Large intestine (tissue), 3 donors: Measurements from ENCODE around the gene KANSL3. TPM values are rescaled to one million over a fixed set of nuclear protein-coding genes. Genes with fewer than 3 reads are reported as not detected.

Source experiments
- DNase-seq, 2 donors: peaks; one replicate each; pipeline versions ENCODE4 v3.0.0 to v3.0.0-alpha.2; 2013
- H3K27ac ChIP-seq: one replicate; pipeline ENCODE4 v1.5.1; 2013; ENCODE audit warnings: low read length
- H3K27me3 ChIP-seq: 2 replicates; pipeline ENCODE4 v1.6.1; 2013; ENCODE audit warnings: low read length; ENCODE audit not compliant: control insufficient read depth, insufficient read depth
- H3K36me3 ChIP-seq: 2 replicates; pipeline ENCODE4 v1.6.1; 2013; ENCODE audit warnings: low read length; ENCODE audit not compliant: control insufficient read depth, insufficient read depth
- H3K4me1 ChIP-seq: one replicate; pipeline ENCODE4 v1.6.1; 2013; ENCODE audit warnings: low read length; ENCODE audit not compliant: control insufficient read depth, insufficient read depth
- H3K4me3 ChIP-seq: one replicate; pipeline ENCODE4 v1.5.1; 2013; ENCODE audit warnings: low read length
- H3K9me3 ChIP-seq: one replicate; pipeline ENCODE4 v1.6.1; 2013; ENCODE audit warnings: mild to moderate bottlenecking, low read depth, low read length, moderate library complexity; ENCODE audit not compliant: control insufficient read depth
- WGBS: methylation state at CpG from one replicate; pipeline ENCODE4 v1.1.5; 2013; ENCODE audit warnings: low lambda C conversion rate; ENCODE audit not compliant: insufficient coverage; 5-methylcytosine and 5-hydroxymethylcytosine counted together
- polyA plus RNA-seq: library from polyadenylated mRNA; unstranded; fragments of 120-200 nt; gene quantifications from one replicate; pipeline ENCODE4 v1.2.1, GENCODE V29; 2013

KANSL3 gene
- polyA plus RNA-seq, 1 donor: 41.6 TPM

DNA sequence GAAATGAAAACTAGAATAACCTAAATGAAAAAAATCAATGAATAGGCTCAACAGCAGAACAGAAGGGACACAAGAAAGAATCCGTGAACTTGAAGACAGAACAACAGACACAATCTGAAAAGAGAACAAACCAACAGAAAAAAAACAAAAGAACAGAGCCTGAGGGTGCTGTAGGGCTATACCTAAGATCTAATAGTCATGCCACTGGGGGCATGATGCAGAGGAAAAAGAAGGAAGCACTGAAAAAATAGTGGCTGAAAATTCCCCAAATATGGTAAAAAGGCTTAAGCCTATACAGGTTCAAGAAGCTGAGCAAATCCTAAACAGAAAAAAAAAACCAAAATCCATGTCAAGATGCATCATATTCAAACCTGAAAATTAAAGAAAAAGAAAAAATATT lies 50.3 kb downstream of the KANSL3 start:
- H3K4me3 ChIP-seq: no peak overlapping the region
- DNase-seq: no peak
- H3K27ac ChIP-seq: no peak overlapping the region
- H3K27me3 ChIP-seq: no peaks in the 10 kb centered on the region
- no CpG with 5 or more reads among the region's 1 CpG for WGBS
- H3K4me1 ChIP-seq: no peaks in the 10 kb centered on the region
- no peaks in the 10 kb centered on the region for H3K9me3 ChIP-seq
- H3K36me3 ChIP-seq: peaks cover 13% of the 10 kb centered on the region

DNA sequence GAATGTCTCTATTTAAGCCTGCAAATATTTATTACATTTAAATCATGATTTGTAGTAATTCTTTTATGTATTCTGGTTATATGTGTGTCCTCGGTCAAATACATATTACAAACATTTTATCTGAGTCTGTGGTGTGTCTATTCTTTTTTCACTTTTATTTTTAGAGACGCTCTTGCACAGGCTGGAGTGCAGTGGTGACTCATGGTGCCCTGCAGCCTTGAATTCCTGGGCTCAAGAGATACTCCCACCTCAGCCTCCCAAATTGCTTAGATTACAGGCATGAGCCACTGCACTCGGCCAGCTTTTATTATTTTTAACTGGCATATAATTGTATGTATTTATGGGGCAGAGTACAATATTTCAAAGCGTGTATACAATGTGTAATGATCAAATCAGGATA lies 54.1 kb downstream of the KANSL3 start:
- Histone ChIP-seq H3K4me3 (no peak overlapping the region), H3K4me1 (no peaks in the 10 kb centered on the region), H3K9me3 (no peaks in the 10 kb centered on the region), H3K27ac (no peak overlapping the region), H3K27me3 (no peaks in the 10 kb centered on the region), H3K36me3 (peaks cover 2% of the 10 kb centered on the region)
- no peak for DNase-seq
- WGBS: 92% methylated on average over 2 of the region's 4 CpGs

DNA sequence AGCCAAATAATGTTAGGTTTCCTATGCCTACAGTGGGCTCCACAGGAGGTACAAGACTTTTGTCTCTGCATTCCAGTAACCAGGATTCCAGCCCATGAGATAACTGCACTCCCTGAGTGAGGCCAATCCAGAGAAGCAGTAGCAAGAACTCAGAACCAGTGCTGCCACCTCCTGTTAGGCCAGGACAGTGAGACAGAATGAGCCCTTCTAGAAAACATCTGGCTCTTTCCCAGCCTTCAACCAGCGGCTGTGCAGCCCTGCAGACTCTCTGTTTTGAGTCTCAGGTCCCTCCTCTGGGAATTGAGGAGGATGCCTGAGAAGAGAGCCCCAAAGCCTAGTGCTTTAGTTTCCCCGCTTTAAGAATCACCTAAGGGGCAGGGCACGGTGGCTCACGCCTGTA lies 57.3 kb downstream of the KANSL3 start:
- Histone ChIP-seq H3K36me3 (no peaks in the 10 kb centered on the region), H3K9me3 (no peaks in the 10 kb centered on the region), H3K27ac (no peak overlapping the region), H3K27me3 (no peaks in the 10 kb centered on the region), H3K4me1 (no peaks in the 10 kb centered on the region), H3K4me3 (no peak overlapping the region)
- no CpG with 5 or more reads among the region's 4 CpGs for WGBS
- peak; percentile 21 to 35 for DNase-seq

DNA sequence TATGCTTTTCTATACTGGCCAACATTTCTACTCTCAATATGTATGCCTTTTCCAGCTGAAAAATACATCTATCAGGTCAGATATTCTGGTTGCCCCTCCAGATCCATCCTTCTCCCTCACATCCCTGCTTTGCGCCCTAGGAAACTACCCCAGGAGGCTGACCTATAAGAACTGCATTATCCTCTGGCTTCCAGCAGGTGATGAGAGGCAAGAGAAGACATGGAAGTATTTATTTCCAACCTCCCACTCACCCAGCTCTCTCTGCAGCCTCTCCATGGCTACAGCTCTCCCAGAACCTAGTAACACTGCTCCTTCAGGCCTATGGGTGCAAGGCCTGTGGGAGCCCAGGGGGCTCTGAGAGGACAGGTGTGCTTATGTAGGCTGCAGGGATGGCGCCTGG lies 58.7 kb downstream of the KANSL3 start:
- WGBS: no CpG with 5 or more reads among the region's 2 CpGs

DNA sequence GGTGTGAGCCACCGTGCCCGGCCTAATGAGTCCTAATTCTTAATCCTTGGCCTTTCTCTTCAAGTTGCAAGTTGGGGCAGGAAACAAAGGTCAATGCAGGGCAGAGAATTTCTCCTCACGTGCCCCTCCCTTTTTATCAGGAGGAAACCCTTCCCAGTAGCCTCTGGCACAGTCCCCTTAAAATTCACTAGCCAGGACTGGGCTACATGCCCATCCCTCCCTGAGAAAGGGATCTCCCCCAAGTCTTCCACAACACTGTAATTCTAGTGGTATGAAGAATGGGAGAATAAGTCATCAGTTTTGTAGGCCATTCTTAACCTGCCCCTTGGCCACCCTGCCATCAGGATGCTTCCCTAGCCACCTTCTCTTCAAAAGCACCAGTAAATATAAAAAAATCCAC lies 59.4 kb downstream of the KANSL3 start:
- Histone ChIP-seq H3K4me3 (no peak overlapping the region), H3K27me3 (no peaks in the 10 kb centered on the region), H3K4me1 (peaks cover 3% of the 10 kb centered on the region), H3K36me3 (no peaks in the 10 kb centered on the region), H3K27ac (no peak overlapping the region), H3K9me3 (no peaks in the 10 kb centered on the region)
- DNase-seq: no peak
- no CpG with 5 or more reads among the region's 3 CpGs for WGBS

More for the DNA sequence above, 58.7 kb downstream of the KANSL3 start:
- Histone ChIP-seq H3K4me1 (peaks cover 3% of the 10 kb centered on the region), H3K36me3 (no peaks in the 10 kb centered on the region), H3K27ac (no peak overlapping the region), H3K4me3 (no peak overlapping the region), H3K27me3 (no peaks in the 10 kb centered on the region), H3K9me3 (no peaks in the 10 kb centered on the region)
- DNase-seq: no peak

DNA sequence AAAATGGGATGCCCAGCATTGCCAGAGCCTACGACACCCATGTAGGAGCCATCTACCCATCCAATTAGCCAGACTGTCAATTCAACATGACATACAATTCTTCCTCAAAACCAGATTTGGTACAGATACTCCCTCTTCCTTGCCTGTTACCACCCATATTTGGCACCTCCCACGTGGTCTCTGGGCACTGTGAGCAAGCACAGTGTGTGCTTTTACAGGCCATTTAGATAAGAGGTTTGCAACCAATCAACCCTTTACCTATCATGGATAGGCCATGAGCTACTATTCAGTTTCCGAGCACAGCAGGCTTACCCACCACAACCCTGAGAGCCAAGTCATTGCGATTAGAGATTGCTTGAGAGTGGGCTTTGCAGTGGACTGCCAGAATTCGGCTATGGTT lies 60.6 kb downstream of the KANSL3 start:
- no CpG with 5 or more reads among the region's 5 CpGs for WGBS
- peaks cover 3% of the 10 kb centered on the region for H3K4me1 ChIP-seq

DNA sequence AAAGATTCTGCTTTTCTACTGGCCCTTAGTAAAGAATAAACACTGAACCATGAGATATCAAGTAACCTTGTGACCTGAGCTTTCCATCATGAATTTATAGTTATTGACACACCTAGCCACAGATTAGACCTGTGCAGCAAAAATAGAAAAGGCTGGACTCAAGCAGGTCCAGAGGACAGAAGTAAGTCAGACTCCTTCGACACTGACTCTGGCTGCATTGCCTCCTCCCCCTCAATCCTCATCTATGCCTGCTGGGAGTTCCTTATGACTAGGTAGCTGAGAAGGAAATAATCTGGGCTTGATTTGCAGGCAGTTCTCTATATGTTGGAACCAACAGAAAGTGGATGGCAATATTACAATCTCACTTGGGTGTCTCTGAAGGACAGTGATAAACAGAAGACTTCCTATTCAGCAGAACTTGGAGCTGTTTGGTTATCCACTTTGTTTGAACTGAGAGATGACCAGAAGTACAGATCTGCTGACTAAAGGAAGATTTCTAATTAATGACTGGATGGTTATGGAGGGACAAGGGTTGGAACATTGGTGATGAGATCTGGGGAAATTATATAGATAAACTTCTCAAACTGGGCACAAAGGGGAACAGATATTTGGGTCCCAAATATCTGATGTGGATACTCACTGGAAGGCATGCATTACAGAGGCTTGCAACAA lies 62.2 kb downstream of the KANSL3 start:
- no CpG with 5 or more reads among the region's 1 CpG for WGBS
- peak; percentile 31 to 60 for DNase-seq
- Histone ChIP-seq H3K36me3 (no peaks in the 10 kb centered on the region), H3K27ac (peak overlapping the region; percentile 6), H3K27me3 (no peaks in the 10 kb centered on the region), H3K4me1 (peaks cover 3% of the 10 kb centered on the region), H3K4me3 (no peak overlapping the region), H3K9me3 (no peaks in the 10 kb centered on the region)

More for the DNA sequence above, 60.6 kb downstream of the KANSL3 start:
- Histone ChIP-seq H3K4me3 (no peak overlapping the region), H3K27ac (no peak overlapping the region), H3K9me3 (no peaks in the 10 kb centered on the region), H3K27me3 (no peaks in the 10 kb centered on the region), H3K36me3 (no peaks in the 10 kb centered on the region)
- DNase-seq: no peak

DNA sequence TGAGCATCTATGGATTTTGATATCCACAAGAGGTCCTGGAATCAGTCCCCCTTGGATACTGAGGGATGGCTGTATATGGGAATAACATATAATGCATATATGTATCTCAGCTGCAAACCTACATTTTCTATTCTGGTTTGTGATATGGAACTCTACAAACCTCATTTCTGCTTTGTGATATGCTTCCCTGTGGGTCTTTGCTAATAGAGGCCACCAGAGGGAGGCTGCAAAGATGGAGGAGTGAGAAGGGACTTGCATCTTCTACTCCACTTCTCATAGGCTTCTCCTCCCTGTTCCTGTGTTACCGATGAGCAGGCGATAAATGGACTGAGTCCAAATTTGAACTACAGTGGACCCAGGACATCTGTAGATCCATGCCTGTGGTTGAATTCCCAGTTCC lies 63.7 kb downstream of the KANSL3 start:
- Histone ChIP-seq H3K9me3 (no peaks in the 10 kb centered on the region), H3K4me1 (peaks cover 3% of the 10 kb centered on the region), H3K4me3 (no peak overlapping the region), H3K36me3 (no peaks in the 10 kb centered on the region), H3K27ac (no peak overlapping the region), H3K27me3 (no peaks in the 10 kb centered on the region)
- WGBS: no CpG with 5 or more reads among the region's 2 CpGs
- no peak for DNase-seq

DNA sequence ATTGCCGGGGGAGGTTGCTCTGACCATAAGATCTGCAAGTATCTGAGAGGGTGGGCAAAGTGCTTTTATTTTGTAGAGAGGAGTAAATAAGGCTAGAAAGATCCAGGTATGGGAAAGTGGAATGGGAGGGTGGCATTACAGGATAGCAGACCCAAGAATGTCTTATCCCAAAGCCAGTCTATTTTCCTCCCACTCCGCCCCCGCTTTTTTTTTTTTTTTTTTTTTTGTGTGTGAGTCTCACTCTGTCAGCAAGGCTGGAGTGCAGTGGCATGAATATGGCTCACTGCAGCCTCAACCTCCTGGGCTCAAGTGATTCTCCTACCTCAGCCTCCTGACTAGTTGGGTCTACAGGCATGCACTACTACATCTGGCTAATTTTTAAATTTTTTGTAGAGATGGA lies 70.0 kb downstream of the KANSL3 start:
- no peaks in the 10 kb centered on the region for H3K9me3 ChIP-seq
- no peak overlapping the region for H3K27ac ChIP-seq
- no CpG with 5 or more reads among the region's 3 CpGs for WGBS

DNA sequence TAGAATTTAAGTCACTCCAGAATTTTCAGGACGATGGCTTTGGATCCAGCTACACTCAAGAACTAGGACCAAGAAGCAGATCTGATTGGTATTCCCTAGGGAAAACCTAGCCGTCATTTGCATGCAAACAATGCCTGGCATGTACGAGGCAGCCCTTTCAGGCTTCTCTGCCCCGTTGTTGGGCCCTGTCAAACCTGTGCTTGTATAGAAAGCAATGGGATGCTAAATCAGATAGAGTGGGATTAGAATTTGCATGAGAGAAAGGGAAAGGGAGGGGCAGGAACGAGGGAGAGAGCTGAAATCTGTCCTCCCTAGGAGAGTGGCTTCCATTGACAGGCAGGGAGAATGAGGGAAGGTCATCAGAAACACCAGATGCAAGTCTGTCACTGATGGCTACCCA lies 73.0 kb downstream of the KANSL3 start:
- no peak overlapping the region for H3K27ac ChIP-seq
- no peaks in the 10 kb centered on the region for H3K27me3 ChIP-seq

More for the DNA sequence above, 70.0 kb downstream of the KANSL3 start:
- Histone ChIP-seq H3K4me1 (no peaks in the 10 kb centered on the region), H3K36me3 (no peaks in the 10 kb centered on the region), H3K27me3 (no peaks in the 10 kb centered on the region), H3K4me3 (no peak overlapping the region)
- no peak for DNase-seq

DNA sequence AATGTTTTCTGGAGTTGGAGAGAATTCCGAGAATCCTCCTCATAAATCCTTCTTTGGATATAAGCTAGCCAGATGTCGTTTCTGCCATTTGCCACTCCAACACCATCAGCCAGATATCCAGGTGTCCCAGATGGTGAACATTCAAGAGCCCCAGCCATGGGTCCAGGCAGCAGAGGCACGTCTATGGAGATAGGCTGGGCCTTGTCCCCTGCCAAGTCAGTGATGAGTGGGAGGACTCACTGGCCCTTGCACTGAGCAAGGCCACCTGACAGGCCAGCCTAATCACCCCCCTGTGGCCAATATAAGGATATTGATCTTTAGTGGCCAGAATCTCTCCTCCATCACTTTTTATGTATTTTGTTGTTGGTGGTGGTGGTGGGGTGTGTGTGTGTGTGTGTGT lies 73.5 kb downstream of the KANSL3 start:
- no CpG with 5 or more reads among the region's 3 CpGs for WGBS
- Histone ChIP-seq H3K4me3 (no peak overlapping the region), H3K4me1 (no peaks in the 10 kb centered on the region), H3K27ac (no peak overlapping the region), H3K36me3 (no peaks in the 10 kb centered on the region), H3K9me3 (no peaks in the 10 kb centered on the region), H3K27me3 (no peaks in the 10 kb centered on the region)
- no peak for DNase-seq

More for the DNA sequence above, 73.0 kb downstream of the KANSL3 start:
- WGBS: no CpG with 5 or more reads among the region's 5 CpGs
- no peaks in the 10 kb centered on the region for H3K9me3 ChIP-seq
- no peaks in the 10 kb centered on the region for H3K36me3 ChIP-seq
- no peak for DNase-seq
- H3K4me1 ChIP-seq: no peaks in the 10 kb centered on the region
- H3K4me3 ChIP-seq: no peak overlapping the region
